GM06990 (cell line): ENCODE results near the gene CLDN4.

Source experiments
- DNase-seq: peaks from one replicate; pipeline ENCODE4 v3.0.0-alpha.2; 2011; ENCODE audit not compliant: insufficient read length; ENCODE audit errors: extremely low read depth
- H3K27me3 ChIP-seq: replicated peaks from 2 replicates; pipeline ENCODE4 v1.6.0; 2011; ENCODE audit warnings: low read length; ENCODE audit not compliant: control insufficient read depth, insufficient read depth
- H3K36me3 ChIP-seq: 2 replicates; pipeline ENCODE4 v1.5.1; 2011; ENCODE audit warnings: low read length; ENCODE audit not compliant: control insufficient read depth, insufficient read depth
- H3K4me3 ChIP-seq: replicated peaks from 2 replicates; pipeline ENCODE4 v1.5.1; 2011; ENCODE audit warnings: low read depth, mild to moderate bottlenecking, control low read depth, low read length
- CTCF ChIP-seq: IDR thresholded peaks from 2 replicates; pipeline ENCODE4 v1.5.1; 2011; ENCODE audit warnings: low read length, control low read depth, mild to moderate bottlenecking, inconsistent platforms; ENCODE audit not compliant: insufficient read depth, poor library complexity, severe bottlenecking

Gene CLDN4

GRCh38 chr7:73879977-73880681, 49.3 kb downstream of the CLDN4 start:
- H3K4me3 ChIP-seq = no peak overlapping the region
- no peaks in the 10 kb centered on the region; the same call in 1 of the 2 replicates for H3K27me3 ChIP-seq
- no peak for TF ChIP-seq CTCF
- H3K36me3 ChIP-seq = no peaks in the 10 kb centered on the region
- no peak for DNase-seq

- Histone ChIP-seq H3K27me3 (no peaks in the 10 kb centered on the region; the same call in 1 of the 2 replicates), H3K4me3 (no peak overlapping the region), H3K36me3 (no peaks in the 10 kb centered on the region)
- no peak for TF ChIP-seq CTCF
- no peak for DNase-seq
These were observed 50.0 kb downstream of the CLDN4 start for GRCh38 chr7:73880755-73881328.

- TF ChIP-seq CTCF = no peak
- H3K27me3 ChIP-seq = no peaks in the 10 kb centered on the region; the same call in 1 of the 2 replicates
- H3K36me3 ChIP-seq = no peaks in the 10 kb centered on the region
- DNase-seq = no peak
- H3K4me3 ChIP-seq = no peak overlapping the region
These were observed 50.7 kb downstream of the CLDN4 start for GRCh38 chr7:73881352-73882046.

GRCh38 chr7:73882047-73882402, 51.2 kb downstream of the CLDN4 start:
- no peaks in the 10 kb centered on the region; the same call in 1 of the 2 replicates for H3K27me3 ChIP-seq
- H3K36me3 ChIP-seq = no peaks in the 10 kb centered on the region
- H3K4me3 ChIP-seq = no peak overlapping the region
- TF ChIP-seq CTCF = no peak
- no peak for DNase-seq
